ENCODE data around the gene GNAQ.

GNAQ gene

GRCh38 chr9:77980622-77981021 lies 51.0 kb downstream of the GNAQ start:
- Histone ChIP-seq H3K4me3 (ENCODE audit: low read depth in 1 of 5, low read length in 5 of 5) (no peak overlapping the region), H3K27me3 (ENCODE audit: control insufficient read depth in 5 of 5, insufficient read depth in 4 of 5, low read length in 5 of 5) (no peaks in the 10 kb centered on the region), H3K4me1 (ENCODE audit: control insufficient read depth in 5 of 5, insufficient read depth in 5 of 5, low read length in 5 of 5) (peaks cover 0 to 46% (median 19%) of the 10 kb centered on the region in 5 donors), H3K36me3 (ENCODE audit: control insufficient read depth in 5 of 5, insufficient read depth in 5 of 5, low read length in 5 of 5) (no peaks in the 10 kb centered on the region), H3K9me3 (ENCODE audit: control insufficient read depth in 5 of 5, low read length in 5 of 5) (no peaks in the 10 kb centered on the region), H3K9ac (ENCODE audit: low read length in 5 of 5) (peak overlapping the region in 1 of 5 donors; percentile 25), H3K27ac (ENCODE audit: low read depth, low read length) (peak overlapping the region; percentile 13)

GRCh38 chr9:77978086-77978781 lies 53.4 kb downstream of the GNAQ start:
- H3K36me3 ChIP-seq (ENCODE audit: control insufficient read depth in 5 of 5, insufficient read depth in 5 of 5, low read length in 5 of 5), result no peaks in the 10 kb centered on the region
- no peak overlapping the region for H3K9ac ChIP-seq (ENCODE audit: low read length in 5 of 5)
- peaks cover 0 to 42% (median 24%) of the 10 kb centered on the region in 5 donors for H3K4me1 ChIP-seq (ENCODE audit: control insufficient read depth in 5 of 5, insufficient read depth in 5 of 5, low read length in 5 of 5)
- H3K27me3 ChIP-seq (ENCODE audit: control insufficient read depth in 5 of 5, insufficient read depth in 4 of 5, low read length in 5 of 5), result no peaks in the 10 kb centered on the region
- peak overlapping the region; percentile 42 for H3K27ac ChIP-seq (ENCODE audit: low read depth, low read length)
- no peaks in the 10 kb centered on the region for H3K9me3 ChIP-seq (ENCODE audit: control insufficient read depth in 5 of 5, low read length in 5 of 5)
- H3K4me3 ChIP-seq (ENCODE audit: low read depth in 1 of 5, low read length in 5 of 5), result no peak overlapping the region

- H3K4me3 ChIP-seq (ENCODE audit: low read depth in 1 of 5, low read length in 5 of 5), result peak overlapping the region in 1 of 5 donors; percentile 11
- H3K27ac ChIP-seq (ENCODE audit: low read depth, low read length), result peak overlapping the region; percentile 42
- no peaks in the 10 kb centered on the region for H3K9me3 ChIP-seq (ENCODE audit: control insufficient read depth in 5 of 5, low read length in 5 of 5)
- H3K9ac ChIP-seq (ENCODE audit: low read length in 5 of 5), result no peak overlapping the region
- peaks cover 0 to 39% (median 24%) of the 10 kb centered on the region in 5 donors for H3K4me1 ChIP-seq (ENCODE audit: control insufficient read depth in 5 of 5, insufficient read depth in 5 of 5, low read length in 5 of 5)
- no peaks in the 10 kb centered on the region for H3K36me3 ChIP-seq (ENCODE audit: control insufficient read depth in 5 of 5, insufficient read depth in 5 of 5, low read length in 5 of 5)
- H3K27me3 ChIP-seq (ENCODE audit: control insufficient read depth in 5 of 5, insufficient read depth in 4 of 5, low read length in 5 of 5), result no peaks in the 10 kb centered on the region
Measured at GRCh38 chr9:77977210-77977611, 54.4 kb downstream of the GNAQ start.

- no peaks in the 10 kb centered on the region for H3K36me3 ChIP-seq (ENCODE audit: control insufficient read depth in 5 of 5, insufficient read depth in 5 of 5, low read length in 5 of 5)
- H3K4me1 ChIP-seq (ENCODE audit: control insufficient read depth in 5 of 5, insufficient read depth in 5 of 5, low read length in 5 of 5), result peaks cover 0 to 25% (median 16%) of the 10 kb centered on the region in 5 donors
- H3K4me3 ChIP-seq (ENCODE audit: low read depth in 1 of 5, low read length in 5 of 5), result no peak overlapping the region
- H3K9ac ChIP-seq (ENCODE audit: low read length in 5 of 5), result no peak overlapping the region
- no peak overlapping the region for H3K27ac ChIP-seq (ENCODE audit: low read depth, low read length)
- no peaks in the 10 kb centered on the region for H3K9me3 ChIP-seq (ENCODE audit: control insufficient read depth in 5 of 5, low read length in 5 of 5)
- H3K27me3 ChIP-seq (ENCODE audit: control insufficient read depth in 5 of 5, insufficient read depth in 4 of 5, low read length in 5 of 5), result no peaks in the 10 kb centered on the region
Measured at GRCh38 chr9:77975806-77976205, 55.8 kb downstream of the GNAQ start.

GRCh38 chr9:77975036-77975435 lies 56.6 kb downstream of the GNAQ start:
- no peak overlapping the region for H3K9ac ChIP-seq (ENCODE audit: low read length in 5 of 5)
- H3K9me3 ChIP-seq (ENCODE audit: control insufficient read depth in 5 of 5, low read length in 5 of 5), result no peaks in the 10 kb centered on the region
- no peaks in the 10 kb centered on the region for H3K27me3 ChIP-seq (ENCODE audit: control insufficient read depth in 5 of 5, insufficient read depth in 4 of 5, low read length in 5 of 5)
- H3K4me1 ChIP-seq (ENCODE audit: control insufficient read depth in 5 of 5, insufficient read depth in 5 of 5, low read length in 5 of 5), result peaks cover 0 to 24% (median 16%) of the 10 kb centered on the region in 5 donors
- H3K36me3 ChIP-seq (ENCODE audit: control insufficient read depth in 5 of 5, insufficient read depth in 5 of 5, low read length in 5 of 5), result no peaks in the 10 kb centered on the region
- no peak overlapping the region for H3K4me3 ChIP-seq (ENCODE audit: low read depth in 1 of 5, low read length in 5 of 5)
- no peak overlapping the region for H3K27ac ChIP-seq (ENCODE audit: low read depth, low read length)

GRCh38 chr9:77974434-77974833 lies 57.2 kb downstream of the GNAQ start:
- Histone ChIP-seq H3K27ac (ENCODE audit: low read depth, low read length) (no peak overlapping the region), H3K4me1 (ENCODE audit: control insufficient read depth in 5 of 5, insufficient read depth in 5 of 5, low read length in 5 of 5) (peaks cover 0 to 24% (median 16%) of the 10 kb centered on the region in 5 donors), H3K27me3 (ENCODE audit: control insufficient read depth in 5 of 5, insufficient read depth in 4 of 5, low read length in 5 of 5) (no peaks in the 10 kb centered on the region), H3K36me3 (ENCODE audit: control insufficient read depth in 5 of 5, insufficient read depth in 5 of 5, low read length in 5 of 5) (no peaks in the 10 kb centered on the region), H3K4me3 (ENCODE audit: low read depth in 1 of 5, low read length in 5 of 5) (no peak overlapping the region), H3K9me3 (ENCODE audit: control insufficient read depth in 5 of 5, low read length in 5 of 5) (no peaks in the 10 kb centered on the region), H3K9ac (ENCODE audit: low read length in 5 of 5) (no peak overlapping the region)

- H3K9ac ChIP-seq (ENCODE audit: low read length in 5 of 5), result no peak overlapping the region
- no peaks in the 10 kb centered on the region for H3K9me3 ChIP-seq (ENCODE audit: control insufficient read depth in 5 of 5, low read length in 5 of 5)
- peaks cover 0 to 7% (median 2%) of the 10 kb centered on the region in 5 donors for H3K4me1 ChIP-seq (ENCODE audit: control insufficient read depth in 5 of 5, insufficient read depth in 5 of 5, low read length in 5 of 5)
- H3K27me3 ChIP-seq (ENCODE audit: control insufficient read depth in 5 of 5, insufficient read depth in 4 of 5, low read length in 5 of 5), result no peaks in the 10 kb centered on the region
- no peak overlapping the region for H3K4me3 ChIP-seq (ENCODE audit: low read depth in 1 of 5, low read length in 5 of 5)
- H3K36me3 ChIP-seq (ENCODE audit: control insufficient read depth in 5 of 5, insufficient read depth in 5 of 5, low read length in 5 of 5), result no peaks in the 10 kb centered on the region
- no peak overlapping the region for H3K27ac ChIP-seq (ENCODE audit: low read depth, low read length)
Measured at GRCh38 chr9:77969083-77969482, 62.5 kb downstream of the GNAQ start.

GRCh38 chr9:77968506-77968905 lies 63.1 kb downstream of the GNAQ start:
- Histone ChIP-seq H3K27me3 (ENCODE audit: control insufficient read depth in 5 of 5, insufficient read depth in 4 of 5, low read length in 5 of 5) (no peaks in the 10 kb centered on the region), H3K4me3 (ENCODE audit: low read depth in 1 of 5, low read length in 5 of 5) (no peak overlapping the region), H3K36me3 (ENCODE audit: control insufficient read depth in 5 of 5, insufficient read depth in 5 of 5, low read length in 5 of 5) (no peaks in the 10 kb centered on the region), H3K4me1 (ENCODE audit: control insufficient read depth in 5 of 5, insufficient read depth in 5 of 5, low read length in 5 of 5) (peaks cover 0 to 7% (median 2%) of the 10 kb centered on the region in 5 donors), H3K9me3 (ENCODE audit: control insufficient read depth in 5 of 5, low read length in 5 of 5) (no peaks in the 10 kb centered on the region), H3K27ac (ENCODE audit: low read depth, low read length) (no peak overlapping the region), H3K9ac (ENCODE audit: low read length in 5 of 5) (no peak overlapping the region)

GRCh38 chr9:77966718-77967117 lies 64.9 kb downstream of the GNAQ start:
- no peak overlapping the region for H3K9ac ChIP-seq (ENCODE audit: low read length in 5 of 5)
- H3K9me3 ChIP-seq (ENCODE audit: control insufficient read depth in 5 of 5, low read length in 5 of 5), result no peaks in the 10 kb centered on the region
- H3K4me1 ChIP-seq (ENCODE audit: control insufficient read depth in 5 of 5, insufficient read depth in 5 of 5, low read length in 5 of 5), result peaks cover 0 to 7% (median 6%) of the 10 kb centered on the region in 5 donors
- H3K4me3 ChIP-seq (ENCODE audit: low read depth in 1 of 5, low read length in 5 of 5), result no peak overlapping the region
- H3K27ac ChIP-seq (ENCODE audit: low read depth, low read length), result no peak overlapping the region
- no peaks in the 10 kb centered on the region for H3K27me3 ChIP-seq (ENCODE audit: control insufficient read depth in 5 of 5, insufficient read depth in 4 of 5, low read length in 5 of 5)
- H3K36me3 ChIP-seq (ENCODE audit: control insufficient read depth in 5 of 5, insufficient read depth in 5 of 5, low read length in 5 of 5), result no peaks in the 10 kb centered on the region

- H3K27me3 ChIP-seq (ENCODE audit: control insufficient read depth in 5 of 5, insufficient read depth in 4 of 5, low read length in 5 of 5), result no peaks in the 10 kb centered on the region
- peaks cover 0 to 13% (median 11%) of the 10 kb centered on the region in 5 donors for H3K4me1 ChIP-seq (ENCODE audit: control insufficient read depth in 5 of 5, insufficient read depth in 5 of 5, low read length in 5 of 5)
- H3K27ac ChIP-seq (ENCODE audit: low read depth, low read length), result no peak overlapping the region
Measured at GRCh38 chr9:77965445-77966123, 66.0 kb downstream of the GNAQ start.

More at GRCh38 chr9:77965445-77966123, 66.0 kb downstream of the GNAQ start:
- H3K9ac ChIP-seq (ENCODE audit: low read length in 5 of 5), result no peak overlapping the region
- no peak overlapping the region for H3K4me3 ChIP-seq (ENCODE audit: low read depth in 1 of 5, low read length in 5 of 5)
- H3K9me3 ChIP-seq (ENCODE audit: control insufficient read depth in 5 of 5, low read length in 5 of 5), result no peaks in the 10 kb centered on the region
- no peaks in the 10 kb centered on the region for H3K36me3 ChIP-seq (ENCODE audit: control insufficient read depth in 5 of 5, insufficient read depth in 5 of 5, low read length in 5 of 5)
